MM.1S (cell line): ENCODE measurements around the gene STK39.

ENCODE experiments used
- CTCF ChIP-seq: fragments of 300-600 bp; sonication (generic); IDR thresholded peaks from 2 replicates; pipeline ENCODE4 v1.5.1; 2016; ENCODE audit warnings: antibody characterized with exemption, low read length, mixed read lengths
- EZH2 ChIP-seq: fragments of 300-600 bp; sonication (generic); optimal IDR thresholded peaks from 2 replicates; pipeline ENCODE3; 2017; ENCODE audit warnings: low read depth, mild to moderate bottlenecking, antibody characterized with exemption, low read length, mixed read lengths
- EZH2phosphoT487 ChIP-seq: fragments of 300-600 bp; sonication (generic); IDR thresholded peaks from 2 replicates; pipeline ENCODE4 v1.6.1; 2018; ENCODE audit warnings: antibody characterized with exemption, low read length

- TF ChIP-seq EZH2 = no peak
- TF ChIP-seq CTCF = no peak
- TF ChIP-seq EZH2phosphoT487 = no peak
These were observed 102.4 kb downstream of the STK39 start for GRCh38 chr2:168145011-168145410.
